NCI-H1105 treated with DMSO at 0.1 percent for 48 hours (cell line): ENCODE measurements around the gene HLA-E.

Experiments used
- DNase-seq: peaks from one replicate; lab custom pipeline; 2025; lab: John Stamatoyannopoulos, UW

HLA-E gene

GRCh38 chr6:30541515-30542403, 52.5 kb downstream of the HLA-E start:
- DNase-seq, result peak; percentile 87

- no peak for DNase-seq
Observed at GRCh38 chr6:30542404-30542725, 53.1 kb downstream of the HLA-E start.

GRCh38 chr6:30542915-30543314, 53.6 kb downstream of the HLA-E start:
- no peak for DNase-seq
